Measurements from ENCODE around the gene KIAA1671. TPM values are rescaled to one million over a fixed set of nuclear protein-coding genes. Genes with fewer than 3 reads are reported as not detected.

The KIAA1671 gene
- total and polyA plus RNA-seq, 4 donors, result 8.7 to 35.9 (median 19.1) TPM

DNA sequence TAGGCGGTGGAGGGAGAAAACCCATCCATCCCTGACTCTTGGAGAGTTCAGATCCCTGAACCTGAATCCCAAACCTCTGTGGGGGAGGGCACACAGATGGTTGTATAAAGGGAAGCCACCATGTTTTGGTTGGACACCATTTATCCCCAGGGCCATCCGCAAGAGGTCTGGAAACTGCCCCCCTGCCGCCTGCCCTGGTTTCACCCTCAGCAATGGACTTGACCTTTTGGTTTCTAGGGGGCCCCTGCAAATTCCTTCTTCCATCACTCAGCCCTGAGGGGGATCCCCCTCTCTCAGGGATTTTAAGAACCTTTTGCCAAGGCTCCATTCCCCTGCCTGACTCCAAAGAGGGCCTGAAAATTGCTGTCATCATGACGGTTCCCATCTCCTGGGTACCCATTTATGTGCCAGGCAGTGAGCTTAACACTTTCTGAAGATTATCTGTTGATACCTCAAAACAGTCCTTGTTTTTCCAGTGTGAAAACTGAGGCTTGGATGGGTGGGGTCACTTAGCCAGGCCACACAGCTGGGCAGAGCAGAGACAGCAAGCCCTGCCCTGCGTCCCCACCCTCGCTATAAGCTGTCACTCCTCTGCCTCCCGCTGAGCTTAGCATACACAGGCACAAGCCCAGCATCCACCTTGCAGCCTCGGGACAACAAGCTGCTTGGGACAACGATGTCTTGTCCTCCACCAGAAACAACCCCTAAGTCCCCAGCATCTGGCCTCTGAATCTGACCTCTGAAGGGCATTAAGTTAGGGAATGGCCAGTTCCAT is 213.9 kb downstream of the KIAA1671 start:
- H3K9me3 ChIP-seq (ENCODE audit: control insufficient read depth in 4 of 4, low read length in 3 of 4), result no peaks in the 10 kb centered on the region
- TF ChIP-seq CTCF (IDR thresholded peaks at IDR 0.05; ENCODE audit: low read depth, low read length, missing input control), result no peak
- TF ChIP-seq NR2F2 (IDR thresholded peaks at IDR 0.05), result no peak
- no peak for TF ChIP-seq RAD21 (IDR thresholded peaks at IDR 0.05)
- TF ChIP-seq ZBTB33 (IDR thresholded peaks at IDR 0.05), result no peak
- no peak for TF ChIP-seq RXRA (IDR thresholded peaks at IDR 0.05)
- no peak for TF ChIP-seq JUND (IDR thresholded peaks at IDR 0.05)
- no peak for TF ChIP-seq EGR1 (IDR thresholded peaks at IDR 0.05; ENCODE audit: low read depth in 2 of 2)
- TF ChIP-seq MAX (IDR thresholded peaks at IDR 0.05), result no peak
- TF ChIP-seq GABPA (IDR thresholded peaks at IDR 0.05 in 1 of 2, conservative IDR thresholded peaks at IDR 0.05 in 1 of 2), result no peak
- TF ChIP-seq TAF1 (conservative IDR thresholded peaks at IDR 0.05), result no peak
- no peak for TF ChIP-seq FOXA2 (IDR thresholded peaks at IDR 0.05)
- TF ChIP-seq, protein P1, sequence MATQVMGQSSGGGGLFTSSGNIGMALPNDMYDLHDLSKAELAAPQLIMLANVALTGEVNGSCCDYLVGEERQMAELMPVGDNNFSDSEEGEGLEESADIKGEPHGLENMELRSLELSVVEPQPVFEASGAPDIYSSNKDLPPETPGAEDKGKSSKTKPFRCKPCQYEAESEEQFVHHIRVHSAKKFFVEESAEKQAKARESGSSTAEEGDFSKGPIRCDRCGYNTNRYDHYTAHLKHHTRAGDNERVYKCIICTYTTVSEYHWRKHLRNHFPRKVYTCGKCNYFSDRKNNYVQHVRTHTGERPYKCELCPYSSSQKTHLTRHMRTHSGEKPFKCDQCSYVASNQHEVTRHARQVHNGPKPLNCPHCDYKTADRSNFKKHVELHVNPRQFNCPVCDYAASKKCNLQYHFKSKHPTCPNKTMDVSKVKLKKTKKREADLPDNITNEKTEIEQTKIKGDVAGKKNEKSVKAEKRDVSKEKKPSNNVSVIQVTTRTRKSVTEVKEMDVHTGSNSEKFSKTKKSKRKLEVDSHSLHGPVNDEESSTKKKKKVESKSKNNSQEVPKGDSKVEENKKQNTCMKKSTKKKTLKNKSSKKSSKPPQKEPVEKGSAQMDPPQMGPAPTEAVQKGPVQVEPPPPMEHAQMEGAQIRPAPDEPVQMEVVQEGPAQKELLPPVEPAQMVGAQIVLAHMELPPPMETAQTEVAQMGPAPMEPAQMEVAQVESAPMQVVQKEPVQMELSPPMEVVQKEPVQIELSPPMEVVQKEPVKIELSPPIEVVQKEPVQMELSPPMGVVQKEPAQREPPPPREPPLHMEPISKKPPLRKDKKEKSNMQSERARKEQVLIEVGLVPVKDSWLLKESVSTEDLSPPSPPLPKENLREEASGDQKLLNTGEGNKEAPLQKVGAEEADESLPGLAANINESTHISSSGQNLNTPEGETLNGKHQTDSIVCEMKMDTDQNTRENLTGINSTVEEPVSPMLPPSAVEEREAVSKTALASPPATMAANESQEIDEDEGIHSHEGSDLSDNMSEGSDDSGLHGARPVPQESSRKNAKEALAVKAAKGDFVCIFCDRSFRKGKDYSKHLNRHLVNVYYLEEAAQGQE (IDR thresholded peaks at IDR 0.05), result no peak
- no peak for TF ChIP-seq SP1 (IDR thresholded peaks at IDR 0.05)
- no peak for TF ChIP-seq YY1 (IDR thresholded peaks at IDR 0.05)
- TF ChIP-seq FOXA1 (IDR thresholded peaks at IDR 0.05), result no peak
- no peak for TF ChIP-seq HNF4G (IDR thresholded peaks at IDR 0.05)
- TF ChIP-seq HNF4A (conservative IDR thresholded peaks at IDR 0.05), result no peak
- TF ChIP-seq ATF3 (IDR thresholded peaks at IDR 0.05), result no peak
- H3K27ac ChIP-seq (ENCODE audit: low read depth in 1 of 2, low read length in 2 of 2), result peak overlapping the region; percentile 70 to 90
- no peak for DNase-seq (ENCODE audit: low spot score)
- H3K27me3 ChIP-seq (ENCODE audit: control insufficient read depth in 4 of 4, insufficient read depth in 4 of 4, low read length in 3 of 4), result no peaks in the 10 kb centered on the region
- WGBS, result 78% methylated on average over 9 of the region's 9 CpGs
- H3K9ac ChIP-seq (ENCODE audit: low read depth in 1 of 2, low read length in 2 of 2), result peak overlapping the region in 1 of 2 donors; percentile 4
- no peak overlapping the region for H3K4me3 ChIP-seq (ENCODE audit: low read depth in 1 of 3, low read length in 3 of 3)
- H3K4me1 ChIP-seq (ENCODE audit: control insufficient read depth in 4 of 4, insufficient read depth in 4 of 4, low read length in 3 of 4), result peaks cover 28 to 63% (median 47%) of the 10 kb centered on the region in 4 donors
- no peaks in the 10 kb centered on the region for H3K36me3 ChIP-seq (ENCODE audit: control insufficient read depth in 4 of 4, insufficient read depth in 3 of 4, low read depth in 1 of 4, low read length in 3 of 4)

All from liver (tissue), 9 donors.